Spleen (tissue), 11 donors: ENCODE data around the gene CCDC138. TPM values are rescaled to one million over a fixed set of nuclear protein-coding genes. Genes with fewer than 3 reads are reported as not detected.

Experiments
- DNase-seq: peaks from one replicate; pipeline ENCODE4 v3.0.0-alpha.2; 2020
- H3K27ac ChIP-seq, 8 donors: fragments of 200-600 bp; sonication (generic) in 7 of 8; 1 replicate in 4 of 8; 2 replicates in 4 of 8; pipeline versions ENCODE4 v1.5.0 to v1.8.0; 2016 to 2021; ENCODE audit warnings: inconsistent platforms in 4 of 8, mild to moderate bottlenecking in 4 of 8, moderate library complexity in 1 of 8
- H3K27me3 ChIP-seq, 7 donors: fragments of 200-600 bp; sonication (generic) in 6 of 7; replicated peaks in 1 of 7; 1 replicate in 4 of 7; 2 replicates in 3 of 7; pipeline versions ENCODE4 v1.5.0 to v1.8.0; 2016 to 2021; ENCODE audit warnings: inconsistent platforms in 3 of 7, mild to moderate bottlenecking in 1 of 7
- H3K36me3 ChIP-seq, 6 donors: fragments of 200-600 bp; sonication (generic) in 5 of 6; 1 replicate in 4 of 6; 2 replicates in 2 of 6; pipeline versions ENCODE4 v1.5.0 to v1.8.0; 2016 to 2021; ENCODE audit warnings: inconsistent platforms in 2 of 6
- H3K4me1 ChIP-seq, 6 donors: fragments of 200-600 bp; sonication (generic) in 5 of 6; 1 replicate in 3 of 6; 2 replicates in 3 of 6; pipeline versions ENCODE4 v1.5.0 to v1.8.0; 2016 to 2021; ENCODE audit warnings: inconsistent platforms in 3 of 6
- H3K4me3 ChIP-seq, 8 donors: fragments of 200-600 bp; sonication (generic) in 7 of 8; 1 replicate in 4 of 8; 2 replicates in 4 of 8; pipeline versions ENCODE4 v1.5.0 to v1.8.0; 2016 to 2021; ENCODE audit warnings: inconsistent platforms in 4 of 8, mild to moderate bottlenecking in 4 of 8, moderate library complexity in 2 of 8
- H3K9me3 ChIP-seq, 8 donors: fragments of 200-600 bp; sonication (generic) in 7 of 8; 1 replicate in 4 of 8; 2 replicates in 4 of 8; pipeline versions ENCODE4 v1.5.0 to v1.8.0; 2016 to 2021; ENCODE audit warnings: inconsistent platforms in 4 of 8
- CTCF ChIP-seq, 11 experiments: fragments of 200-600 bp in 7 of 11; fragments of 450-650 bp in 4 of 11; sonication (generic) in 4 of 11; IDR thresholded peaks in 8 of 11; conservative IDR thresholded peaks in 3 of 11; 1 replicate in 7 of 11; 2 replicates in 4 of 11; pipeline versions ENCODE4 v1.4.0 to v1.8.0; 2016 to 2021; ENCODE audit warnings: antibody characterized with exemption in 11 of 11, inconsistent platforms in 4 of 11, mild to moderate bottlenecking in 1 of 11
- POLR2A ChIP-seq, 3 donors: fragments of 450-650 bp; IDR thresholded peaks; one replicate each; pipeline ENCODE4 v1.5.1; 2017; ENCODE audit warnings: antibody characterized with exemption in 3 of 3, mild to moderate bottlenecking in 1 of 3
- POLR2AphosphoS5 ChIP-seq, 3 donors: sonication (generic); formaldehyde crosslinking; IDR thresholded peaks; one replicate each; pipeline ENCODE4 v1.5.1; 2017; ENCODE audit warnings: antibody characterized with exemption in 3 of 3
- WGBS, 5 donors: extraction: QIAGEN DNeasy Blood & Tissue Kit in 3 of 5; methylation state at CpG; one replicate each; pipeline versions ENCODE4 v1.1.5 to v1.1.7; 2013 to 2018; 5-methylcytosine and 5-hydroxymethylcytosine counted together
- intact Hi-C: fragments of 100-400 bp; cut with DNase I; formaldehyde crosslinking; loops from one replicate; pipeline ENCODE4 v1.15.0; 2023; ENCODE audit warnings: low total_unique reads
- polyA plus RNA-seq, 3 donors: library from polyadenylated mRNA; stranded (reverse); fragments of 200-250 nt; gene quantifications; one replicate each; pipeline ENCODE4 v1.2.1, GENCODE V29; 2013
- total RNA-seq, 7 donors: library from RNA; depleted of rRNA in 3 of 7; stranded (reverse); fragments of >200 nt in 3 of 7; fragmentation: NEBNext Ultra II Directional in 4 of 7; extraction: Animal tissue kit (Norgen Biotek cat#: 25700) in 4 of 7; gene quantifications; one replicate each; pipeline versions ENCODE4 v1.1.0 to v1.2.1, GENCODE V29; 2016 to 2021
- donor health status: healthy with polysubstance abuse.
- donor health status: DM: no; HTN: no; CAD: no; lungs with moderate emphysema.
- donor health status: DM: no; HTN: no; CAD: no.
- donor health status: Bipolar disorder and iron deficiency.
- donor health status: healthy.
- donor health status: DM: no; HTN: no; CAD: no.
- donor health status: DM: yes; HTN: yes; CAD: no.

The CCDC138 gene
- total and polyA plus RNA-seq, 10 donors, result 2.0 to 10.5 (median 4.2) TPM

- intact Hi-C loops, result loop anchor here (10.0 kb wide), 1 partner anchor 662 kb away; no protein-coding TSS in a partner anchor
- no peak overlapping the region for H3K4me3 ChIP-seq
- TF ChIP-seq POLR2A (IDR thresholded peaks at IDR 0.05) (no peak), POLR2AphosphoS5 (IDR thresholded peaks at IDR 0.05) (no peak), CTCF (IDR thresholded peaks at IDR 0.05 in 8 of 11, conservative IDR thresholded peaks at IDR 0.05 in 3 of 11) (no peak)
- 97 to 98% (median 98%) methylated on average over 3 of the region's 3 CpGs for WGBS, 5 donors
- peaks cover 0 to 34% (median 7%) of the 10 kb centered on the region in 6 donors for H3K36me3 ChIP-seq
- no peak overlapping the region for H3K27ac ChIP-seq
- peaks cover 0 to 6% (median 0%) of the 10 kb centered on the region in 8 donors for H3K9me3 ChIP-seq
- no peak for DNase-seq
- no peaks in the 10 kb centered on the region for H3K27me3 ChIP-seq
- H3K4me1 ChIP-seq, result no peaks in the 10 kb centered on the region
Observed at GRCh38 chr2:108852375-108852774, 65.8 kb downstream of the CCDC138 start.

- Histone ChIP-seq H3K36me3 (peaks cover 0 to 34% (median 7%) of the 10 kb centered on the region in 6 donors), H3K27ac (no peak overlapping the region), H3K4me3 (no peak overlapping the region), H3K27me3 (no peaks in the 10 kb centered on the region), H3K9me3 (peaks cover 0 to 6% (median 0%) of the 10 kb centered on the region in 8 donors), H3K4me1 (no peaks in the 10 kb centered on the region)
- intact Hi-C loops, result loop anchor here (10.0 kb wide), 1 partner anchor 661 kb away; no protein-coding TSS in a partner anchor
- no peak for TF ChIP-seq POLR2A (IDR thresholded peaks at IDR 0.05)
- no peak for TF ChIP-seq CTCF (IDR thresholded peaks at IDR 0.05 in 8 of 11, conservative IDR thresholded peaks at IDR 0.05 in 3 of 11)
- no peak for TF ChIP-seq POLR2AphosphoS5 (IDR thresholded peaks at IDR 0.05)
- WGBS, 5 donors, result 93 to 96% (median 95%) methylated on average over 2 of the region's 2 CpGs
- no peak for DNase-seq
Observed at GRCh38 chr2:108853421-108853820, 66.8 kb downstream of the CCDC138 start.

DNA sequence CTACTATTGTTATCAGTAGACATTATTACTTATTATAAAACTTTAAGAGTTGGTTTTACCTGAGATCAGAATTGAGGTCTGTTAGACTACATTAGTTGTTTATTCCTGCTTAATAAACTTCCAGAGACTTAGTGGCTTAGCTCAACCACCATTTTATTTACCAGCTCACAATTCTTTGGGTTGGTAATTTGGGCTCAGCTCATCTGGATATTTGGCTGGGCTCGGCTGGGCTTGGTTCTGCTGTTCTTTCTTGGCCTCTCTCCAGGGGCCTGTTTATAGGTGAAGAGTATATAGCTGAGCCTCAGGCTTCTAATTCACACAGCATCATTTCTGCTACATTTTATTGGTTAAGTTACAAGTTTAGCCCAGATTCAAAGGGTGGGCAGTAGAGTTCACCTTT is 67.9 kb downstream of the CCDC138 start:
- WGBS, 5 donors, result 76 to 96% (median 86%) methylated on average over 1 of the region's 1 CpG
- Histone ChIP-seq H3K27me3 (no peaks in the 10 kb centered on the region), H3K27ac (no peak overlapping the region), H3K4me1 (no peaks in the 10 kb centered on the region), H3K9me3 (peaks cover 0 to 6% (median 0%) of the 10 kb centered on the region in 8 donors), H3K4me3 (no peak overlapping the region), H3K36me3 (peaks cover 0 to 30% (median 7%) of the 10 kb centered on the region in 6 donors)
- intact Hi-C loops, result loop anchor here (10.0 kb wide), 1 partner anchor 660 kb away; no protein-coding TSS in a partner anchor
- TF ChIP-seq POLR2AphosphoS5 (IDR thresholded peaks at IDR 0.05) (no peak), CTCF (IDR thresholded peaks at IDR 0.05 in 8 of 11, conservative IDR thresholded peaks at IDR 0.05 in 3 of 11) (no peak), POLR2A (IDR thresholded peaks at IDR 0.05) (no peak)
- no peak for DNase-seq

DNA sequence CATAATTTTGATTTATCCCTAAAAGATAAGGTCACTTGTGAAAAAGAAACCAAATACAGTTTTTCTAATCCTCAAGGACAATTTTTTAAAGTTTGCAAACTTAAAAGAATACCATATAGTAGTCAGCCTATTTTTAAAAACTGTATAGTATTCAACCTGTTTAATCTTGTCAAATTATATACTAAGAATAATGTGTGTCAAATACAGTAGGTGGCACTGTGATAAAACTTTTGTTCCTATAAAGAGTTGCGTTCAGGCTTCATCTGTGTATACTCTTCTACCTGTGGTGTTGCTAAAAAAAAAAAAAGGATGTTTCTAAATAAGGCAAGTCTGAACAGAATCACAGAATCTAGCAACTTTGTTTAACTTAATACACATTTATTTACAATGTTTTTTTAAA is 68.6 kb downstream of the CCDC138 start:
- Histone ChIP-seq H3K27ac (no peak overlapping the region), H3K27me3 (no peaks in the 10 kb centered on the region), H3K9me3 (peaks cover 0 to 6% (median 0%) of the 10 kb centered on the region in 8 donors), H3K4me1 (no peaks in the 10 kb centered on the region), H3K4me3 (no peak overlapping the region), H3K36me3 (peaks cover 0 to 26% (median 7%) of the 10 kb centered on the region in 6 donors)
- DNase-seq, result no peak
- intact Hi-C loops, result loop anchor here (10.0 kb wide), 1 partner anchor 660 kb away; no protein-coding TSS in a partner anchor
- TF ChIP-seq CTCF (IDR thresholded peaks at IDR 0.05 in 8 of 11, conservative IDR thresholded peaks at IDR 0.05 in 3 of 11) (no peak), POLR2AphosphoS5 (IDR thresholded peaks at IDR 0.05) (no peak), POLR2A (IDR thresholded peaks at IDR 0.05) (no peak)
- WGBS, 5 donors, result 41 to 62% (median 51%) methylated on average over 1 of the region's 1 CpG
